GM12892 (cell line): ENCODE measurements around the gene EGF.

ENCODE experiments used
- POLR2A ChIP-seq: IDR thresholded peaks from 2 replicates; pipeline ENCODE4 v1.6.1; 2011; ENCODE audit warnings: low read depth, low read length, control low read depth
- POLR2AphosphoS5 ChIP-seq: IDR thresholded peaks from 2 replicates; pipeline ENCODE4 v1.6.1; 2011; ENCODE audit warnings: low read depth, low read length, control low read depth
- TAF1 ChIP-seq: IDR thresholded peaks from 2 replicates; pipeline ENCODE4 v1.6.1; 2011; ENCODE audit warnings: low read depth, mild to moderate bottlenecking, control low read depth, low read length, borderline replicate concordance

- no peak for TF ChIP-seq POLR2AphosphoS5
- no peak for TF ChIP-seq POLR2A
- TF ChIP-seq TAF1 = no peak
Observed at GRCh38 chr4:109962401-109962800, 49.7 kb downstream of the EGF start.
